HCT116 (cell line): ENCODE results near the gene FMC1. TPM values are rescaled to one million over a fixed set of nuclear protein-coding genes. Genes with fewer than 3 reads are reported as not detected.

Source experiments
- ATAC-seq: fragments of 200-7000 bp; cut with Tn5 transposase; 2 replicates; pipeline ENCODE4 v1.9.1; 2020; ENCODE audit warnings: mild to moderate bottlenecking, moderate library complexity
- BruUV-seq: library from RNA; stranded (reverse); fragments of 400-500 nt; replicated peaks from 2 replicates; lab custom pipeline; 2021; lab: Mats Ljungman, UMichigan
- CTCF ChIA-PET: fragments of 300-600 bp; sonication (Branson Sonifier 250); formaldehyde crosslinking; loops from one replicate; lab custom pipeline; 2021; ENCODE audit warnings: antibody characterized with exemption; lab: Charles Lee
- POLR2A ChIA-PET: fragments of 300-600, 350-600 bp; sonication (Branson Sonifier 250); formaldehyde crosslinking; loops from one replicate; lab custom pipeline; 2021; ENCODE audit warnings: antibody characterized with exemption; lab: Charles Lee
- RAD21 ChIA-PET, 2 experiments: fragments of 300-600 bp; sonication (Branson Sonifier 250); formaldehyde crosslinking; loops; one replicate each; lab custom pipeline; 2023; ENCODE audit warnings: low total read pairs in 2 of 2; ENCODE audit not compliant: uncharacterized antibody in 2 of 2, unreplicated experiment in 2 of 2, low non-redundant PET in 1 of 2; lab: Charles Lee
- DNase-seq: peaks from one replicate; pipeline ENCODE4 v3.0.0-alpha.2; 2010; ENCODE audit warnings: low read depth, low spot score
- H2AFZ ChIP-seq: fragments of 200-600 bp; shearing (Covaris generic), sonication (generic); 2 replicates; pipeline ENCODE4 v1.6.1; 2017; ENCODE audit warnings: low read depth, mixed run types, mixed read lengths, antibody characterized with exemption, low read length; ENCODE audit not compliant: poor library complexity, severe bottlenecking
- H3K27ac ChIP-seq: 2 replicates; pipeline ENCODE4 v1.5.1; 2012; ENCODE audit warnings: low read depth, low read length
- H3K27me3 ChIP-seq: fragments of 200-600 bp; sonication (generic); 2 replicates; pipeline ENCODE4 v1.6.1; 2016; ENCODE audit warnings: mixed run types, low read length, mixed read lengths; ENCODE audit not compliant: insufficient read depth
- H3K36me3 ChIP-seq, 2 experiments: fragments of 200-500 bp in 1 of 2; fragments of 200-600 bp in 1 of 2; sonication (Bioruptor generic) in 1 of 2; sonication (generic) in 1 of 2; 2 replicates each; pipeline versions ENCODE4 v1.5.1 to v1.6.1; 2014 to 2016; ENCODE audit warnings: low read length in 2 of 2, inconsistent platforms in 1 of 2, mixed read lengths in 1 of 2, mixed run types in 1 of 2; ENCODE audit not compliant: insufficient read depth in 2 of 2, control insufficient read depth in 1 of 2
- H3K4me1 ChIP-seq, 2 experiments: fragments of 200-600 bp in 1 of 2; sonication (generic) in 1 of 2; 2 replicates each; pipeline versions ENCODE4 v1.5.1 to v1.6.1; 2012 to 2017; ENCODE audit warnings: low read length in 2 of 2, inconsistent platforms in 1 of 2, mild to moderate bottlenecking in 1 of 2, mixed read lengths in 1 of 2, mixed run types in 1 of 2, moderate library complexity in 1 of 2; ENCODE audit not compliant: insufficient read depth in 2 of 2, control insufficient read depth in 1 of 2
- H3K4me2 ChIP-seq: fragments of 200-600 bp; sonication (generic); 2 replicates; pipeline ENCODE4 v1.6.1; 2017; ENCODE audit warnings: mixed run types, low read length, mixed read lengths
- H3K4me3 ChIP-seq, 2 experiments: fragments of 200-600 bp in 1 of 2; sonication (generic) in 1 of 2; replicated peaks in 1 of 2; 2 replicates each; pipeline ENCODE4 v1.5.1; 2011 to 2016; ENCODE audit warnings: low read length in 2 of 2, control low read depth in 1 of 2, low read depth in 1 of 2, mild to moderate bottlenecking in 1 of 2, mixed read lengths in 1 of 2, mixed run types in 1 of 2
- H3K79me2 ChIP-seq: fragments of 200-600 bp; sonication (generic); 2 replicates; pipeline ENCODE4 v1.6.1; 2017; ENCODE audit warnings: mild to moderate bottlenecking, mixed run types, low read length, moderate library complexity, mixed read lengths; ENCODE audit not compliant: insufficient read depth
- H3K9ac ChIP-seq: fragments of 200-600 bp; sonication (generic); 2 replicates; pipeline ENCODE4 v1.6.1; 2016; ENCODE audit warnings: low read length, mixed read lengths
- H3K9me2 ChIP-seq: fragments of 200-600 bp; sonication (generic), shearing (Covaris generic); 2 replicates; pipeline ENCODE4 v1.6.1; 2017; ENCODE audit warnings: mixed run types, mild to moderate bottlenecking, moderate library complexity; ENCODE audit not compliant: insufficient read depth
- H3K9me3 ChIP-seq, 2 experiments: fragments of 200-500 bp in 1 of 2; fragments of 200-600 bp in 1 of 2; sonication (Bioruptor generic) in 1 of 2; sonication (generic) in 1 of 2; 2 replicates each; pipeline ENCODE4 v1.6.1; 2014 to 2017; ENCODE audit warnings: low read length in 2 of 2, mixed read lengths in 2 of 2, inconsistent platforms in 1 of 2, low read depth in 1 of 2, mild to moderate bottlenecking in 1 of 2, mixed run types in 1 of 2, moderate library complexity in 1 of 2; ENCODE audit not compliant: control insufficient read depth in 1 of 2, insufficient read depth in 1 of 2
- H4K20me1 ChIP-seq: fragments of 200-600 bp; sonication (generic), shearing (Covaris generic); 2 replicates; pipeline ENCODE4 v1.6.1; 2017; ENCODE audit warnings: mixed run types, mild to moderate bottlenecking, moderate library complexity; ENCODE audit not compliant: insufficient read depth
- CEBPB ChIP-seq: IDR thresholded peaks from 2 replicates; pipeline ENCODE4 v1.6.1; 2012; ENCODE audit warnings: low read depth
- EZH2 ChIP-seq: fragments of 200-600 bp; sonication (generic); IDR thresholded peaks from 2 replicates; pipeline ENCODE4 v1.6.1; 2017; ENCODE audit warnings: antibody characterized with exemption, mixed run types
- EZH2phosphoT487 ChIP-seq: fragments of 200-600 bp; IDR thresholded peaks from 2 replicates; pipeline ENCODE4 v1.6.1; 2018; ENCODE audit warnings: antibody characterized with exemption, borderline replicate concordance
- FOSL1 ChIP-seq: IDR thresholded peaks from 2 replicates; pipeline ENCODE4 v1.6.1; 2012; ENCODE audit warnings: low read depth
- POLR2A ChIP-seq: IDR thresholded peaks from 2 replicates; pipeline ENCODE4 v1.7.0; 2011; ENCODE audit warnings: borderline replicate concordance; ENCODE audit not compliant: insufficient read depth, insufficient read length; ENCODE audit errors: extremely low read depth
- RAD21 ChIP-seq: IDR thresholded peaks from 2 replicates; pipeline ENCODE4 v1.6.1; 2012; ENCODE audit warnings: low read depth, mild to moderate bottlenecking
- SIN3A ChIP-seq: IDR thresholded peaks from 2 replicates; pipeline ENCODE4 v1.6.1; 2012; ENCODE audit warnings: low read depth
- TCF7L2 ChIP-seq: IDR thresholded peaks from 2 replicates; pipeline ENCODE4 v1.7.0; 2011; ENCODE audit warnings: borderline replicate concordance, inconsistent platforms; ENCODE audit not compliant: insufficient read depth, insufficient read length; ENCODE audit errors: extremely low read depth
- ZNF274 ChIP-seq: fragments of 200-500 bp; sonication (Bioruptor generic); IDR thresholded peaks from 2 replicates; pipeline ENCODE4 v1.6.1; 2014; ENCODE audit warnings: mild to moderate bottlenecking, low read depth, low read length, inconsistent platforms
- intact Hi-C: fragments of 100-400 bp; cut with micrococcal nuclease; formaldehyde crosslinking; loops from 2 replicates; pipeline ENCODE4 v1.10.0; 2022
- total RNA-seq: library from RNA; stranded (reverse); gene quantifications from one replicate; pipeline ENCODE4 v1.2.1, GENCODE V29; 2021; ENCODE audit not compliant: unreplicated experiment
- TF ChIP-seq, protein P1 (sequence below): IDR thresholded peaks from 2 replicates; pipeline ENCODE4 v1.6.1; 2012
- TF ChIP-seq, protein P2 (sequence below), 3 experiments: fragments of 200-600 bp in 1 of 3; sonication (generic) in 1 of 3; IDR thresholded peaks in 2 of 3; conservative IDR thresholded peaks in 1 of 3; 2 replicates each; pipeline ENCODE4 v1.5.1; 2012 to 2017; ENCODE audit warnings: low read depth in 2 of 3, low read length in 2 of 3, antibody characterized with exemption in 1 of 3, borderline replicate concordance in 1 of 3, control low read depth in 1 of 3, mild to moderate bottlenecking in 1 of 3, mixed read lengths in 1 of 3, mixed run types in 1 of 3, moderate library complexity in 1 of 3; ENCODE audit not compliant: insufficient read depth in 1 of 3
- TF ChIP-seq, protein P3 (sequence below): IDR thresholded peaks from 2 replicates; pipeline ENCODE4 v1.6.1; 2012

The FMC1 gene
- total RNA-seq, 1 experiment from 2014 or later = 19.4 TPM

DNA sequence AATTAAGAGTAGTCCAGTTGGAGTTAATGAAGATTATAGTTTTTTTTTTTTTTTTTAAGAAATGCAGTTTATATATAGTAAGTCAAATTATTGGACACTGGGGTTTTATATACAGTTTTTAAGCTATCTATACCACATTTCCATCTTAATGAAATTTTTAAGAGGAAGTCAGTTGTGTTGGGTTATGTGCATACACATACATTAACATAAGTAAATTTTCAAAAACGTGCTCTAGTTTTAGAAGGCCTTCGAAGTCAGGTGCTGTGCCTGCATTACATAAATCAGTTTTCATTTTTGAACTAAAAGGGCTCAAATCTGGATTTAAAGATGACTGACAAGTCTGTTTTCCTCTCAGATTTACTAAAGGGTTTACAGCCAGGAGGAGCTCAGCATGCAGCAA lies 47.6 kb upstream of the FMC1 start:
- no peak overlapping the region for H3K27ac ChIP-seq
- H3K4me1 ChIP-seq = no peaks in the 10 kb centered on the region
- no peak overlapping the region for H3K4me3 ChIP-seq
- ChIA-PET RAD21 (no interaction called here), CTCF (no interaction called here), POLR2A (no interaction called here)
- intact Hi-C loops = no loop called here
- H3K9me2 ChIP-seq = no peaks in the 10 kb centered on the region
- no TSS peak for BruUV-seq
- TF ChIP-seq, protein P1, sequence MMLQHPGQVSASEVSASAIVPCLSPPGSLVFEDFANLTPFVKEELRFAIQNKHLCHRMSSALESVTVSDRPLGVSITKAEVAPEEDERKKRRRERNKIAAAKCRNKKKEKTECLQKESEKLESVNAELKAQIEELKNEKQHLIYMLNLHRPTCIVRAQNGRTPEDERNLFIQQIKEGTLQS = no peak
- no peak for TF ChIP-seq ZNF274
- TF ChIP-seq, protein P2, sequence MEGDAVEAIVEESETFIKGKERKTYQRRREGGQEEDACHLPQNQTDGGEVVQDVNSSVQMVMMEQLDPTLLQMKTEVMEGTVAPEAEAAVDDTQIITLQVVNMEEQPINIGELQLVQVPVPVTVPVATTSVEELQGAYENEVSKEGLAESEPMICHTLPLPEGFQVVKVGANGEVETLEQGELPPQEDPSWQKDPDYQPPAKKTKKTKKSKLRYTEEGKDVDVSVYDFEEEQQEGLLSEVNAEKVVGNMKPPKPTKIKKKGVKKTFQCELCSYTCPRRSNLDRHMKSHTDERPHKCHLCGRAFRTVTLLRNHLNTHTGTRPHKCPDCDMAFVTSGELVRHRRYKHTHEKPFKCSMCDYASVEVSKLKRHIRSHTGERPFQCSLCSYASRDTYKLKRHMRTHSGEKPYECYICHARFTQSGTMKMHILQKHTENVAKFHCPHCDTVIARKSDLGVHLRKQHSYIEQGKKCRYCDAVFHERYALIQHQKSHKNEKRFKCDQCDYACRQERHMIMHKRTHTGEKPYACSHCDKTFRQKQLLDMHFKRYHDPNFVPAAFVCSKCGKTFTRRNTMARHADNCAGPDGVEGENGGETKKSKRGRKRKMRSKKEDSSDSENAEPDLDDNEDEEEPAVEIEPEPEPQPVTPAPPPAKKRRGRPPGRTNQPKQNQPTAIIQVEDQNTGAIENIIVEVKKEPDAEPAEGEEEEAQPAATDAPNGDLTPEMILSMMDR (IDR thresholded peaks at IDR 0.05 in 2 of 3, conservative IDR thresholded peaks at IDR 0.05 in 1 of 3; ENCODE audit: borderline replicate concordance in 1 of 3, insufficient read depth in 1 of 3, low read depth in 2 of 3, low read length in 2 of 3) = no peak
- TF ChIP-seq EZH2 = no peak
- no peak for TF ChIP-seq FOSL1
- no peak for TF ChIP-seq TCF7L2
- no peak for TF ChIP-seq CEBPB
- no peak for TF ChIP-seq RAD21
- TF ChIP-seq, protein P3, sequence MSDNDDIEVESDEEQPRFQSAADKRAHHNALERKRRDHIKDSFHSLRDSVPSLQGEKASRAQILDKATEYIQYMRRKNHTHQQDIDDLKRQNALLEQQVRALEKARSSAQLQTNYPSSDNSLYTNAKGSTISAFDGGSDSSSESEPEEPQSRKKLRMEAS = no peak
- no peak for TF ChIP-seq EZH2phosphoT487
- TF ChIP-seq POLR2A = no peak
- TF ChIP-seq SIN3A = no peak
- no peaks in the 10 kb centered on the region for H3K9me3 ChIP-seq
- no peaks in the 10 kb centered on the region for H4K20me1 ChIP-seq
- H3K79me2 ChIP-seq = no peaks in the 10 kb centered on the region
- DNase-seq = no peak
- no peak for ATAC-seq
- H3K4me2 ChIP-seq = no peak overlapping the region
- no peak overlapping the region for H3K9ac ChIP-seq
- H3K36me3 ChIP-seq = no peaks in the 10 kb centered on the region
- no peak overlapping the region for H2AFZ ChIP-seq
- no peaks in the 10 kb centered on the region for H3K27me3 ChIP-seq
